HG02943 (cell line): Measurements from ENCODE around the gene RNF182.
"Not testable (repeated sequence)": the region's sequence is repeated elsewhere in the genome, so short reads cannot be mapped to it uniquely, and the experiment has no call there.

Source experiments
- ATAC-seq: cut with Tn5 transposase; IDR thresholded peaks from one replicate; pipeline ENCODE4 v1.9.1; 2021; ENCODE audit warnings: mild to moderate bottlenecking, low read depth, moderate library complexity; ENCODE audit not compliant: unreplicated experiment

Gene RNF182

GRCh38 chr6:13924949-13925881 is at the start of gene RNF182:
Gene RNF182 (plus strand): TSS chr6:13924952. CDS start chr6:13977120, 52,168 bp downstream.
- no peak for ATAC-seq

- no peak for ATAC-seq
Measured at GRCh38 chr6:13877051-13877450, 47.7 kb upstream of the RNF182 start.

GRCh38 chr6:13880061-13880663 is 44.6 kb upstream of the RNF182 start:
- ATAC-seq, result not testable (repeated sequence)

GRCh38 chr6:13881621-13882165 is 43.1 kb upstream of the RNF182 start:
- ATAC-seq, result no peak

- ATAC-seq, result no peak
Measured at GRCh38 chr6:13883966-13884365, 40.8 kb upstream of the RNF182 start.

GRCh38 chr6:13884397-13884796 is 40.4 kb upstream of the RNF182 start:
- ATAC-seq, result no peak

GRCh38 chr6:13885601-13886000 is 39.2 kb upstream of the RNF182 start:
- no peak for ATAC-seq

GRCh38 chr6:13886949-13887348 is 37.8 kb upstream of the RNF182 start:
- no peak for ATAC-seq

GRCh38 chr6:13892017-13892645 is 32.6 kb upstream of the RNF182 start:
- no peak for ATAC-seq

GRCh38 chr6:13902922-13903321 is 21.8 kb upstream of the RNF182 start:
- ATAC-seq, result no peak

- ATAC-seq, result no peak
Measured at GRCh38 chr6:13903364-13903763, 21.4 kb upstream of the RNF182 start.

- no peak for ATAC-seq
Measured at GRCh38 chr6:13907001-13907350, 17.8 kb upstream of the RNF182 start.

- no peak for ATAC-seq
Measured at GRCh38 chr6:13907614-13908215, 17.0 kb upstream of the RNF182 start.

- no peak for ATAC-seq
Measured at GRCh38 chr6:13908955-13909381, 15.8 kb upstream of the RNF182 start.

GRCh38 chr6:13910443-13910842 is 14.3 kb upstream of the RNF182 start:
- no peak for ATAC-seq

GRCh38 chr6:13911337-13911736 is 13.4 kb upstream of the RNF182 start:
- no peak for ATAC-seq

- no peak for ATAC-seq
Measured at GRCh38 chr6:13913226-13914001, 11.3 kb upstream of the RNF182 start.

GRCh38 chr6:13914351-13914750 is 10.4 kb upstream of the RNF182 start:
- no peak for ATAC-seq

- ATAC-seq, result no peak
Measured at GRCh38 chr6:13915561-13916229, 9.1 kb upstream of the RNF182 start.
